D341Med (cell line): ENCODE measurements around the gene LHX3.

ENCODE experiments used
- DNase-seq: peaks from one replicate; pipeline ENCODE4 v3.0.0; 2012; ENCODE audit warnings: low spot score

Gene LHX3

GRCh38 chr9:136177224-136177623 lies 27.7 kb downstream of the LHX3 start:
- no peak for DNase-seq

GRCh38 chr9:136175616-136176197 lies 29.2 kb downstream of the LHX3 start:
- peak; percentile 68 for DNase-seq

- DNase-seq = no peak
Measured at GRCh38 chr9:136174779-136175615, 29.9 kb downstream of the LHX3 start.

GRCh38 chr9:136173648-136174290 lies 31.2 kb downstream of the LHX3 start:
- no peak for DNase-seq

- DNase-seq = no peak
Measured at GRCh38 chr9:136172412-136173079, 32.4 kb downstream of the LHX3 start.

GRCh38 chr9:136171801-136172411 lies 33.0 kb downstream of the LHX3 start:
- DNase-seq = no peak

GRCh38 chr9:136171009-136171800 lies 33.7 kb downstream of the LHX3 start:
- DNase-seq = no peak

GRCh38 chr9:136170006-136170901 lies 34.7 kb downstream of the LHX3 start:
- DNase-seq = peak; percentile 93

GRCh38 chr9:136169495-136169894 lies 35.4 kb downstream of the LHX3 start:
- no peak for DNase-seq

GRCh38 chr9:136163248-136163850 lies 41.6 kb downstream of the LHX3 start:
- no peak for DNase-seq

- DNase-seq = no peak
Measured at GRCh38 chr9:136160995-136161610, 43.8 kb downstream of the LHX3 start.

GRCh38 chr9:136160381-136160841 lies 44.5 kb downstream of the LHX3 start:
- no peak for DNase-seq

GRCh38 chr9:136159851-136160250 lies 45.1 kb downstream of the LHX3 start:
- no peak for DNase-seq

GRCh38 chr9:136157477-136158265 lies 47.3 kb downstream of the LHX3 start:
- no peak for DNase-seq

- no peak for DNase-seq
Measured at GRCh38 chr9:136156209-136157120, 48.5 kb downstream of the LHX3 start.

- DNase-seq = no peak
Measured at GRCh38 chr9:136155576-136155975, 49.4 kb downstream of the LHX3 start.

- DNase-seq = no peak
Measured at GRCh38 chr9:136154943-136155342, 50.0 kb downstream of the LHX3 start.
